Fibroblast of lung (primary cell): Measurements from ENCODE around the gene THRA.

Source experiments
- EZH2 ChIP-seq: IDR thresholded peaks from 2 replicates; pipeline ENCODE4 v1.5.1; 2012; ENCODE audit warnings: low read length, control low read depth, mild to moderate bottlenecking; ENCODE audit errors: missing control alignments
- TF ChIP-seq, protein P1 (sequence below), 2 donors: IDR thresholded peaks in 1 of 2; conservative IDR thresholded peaks in 1 of 2; 1 replicate in 1 of 2; 2 replicates in 1 of 2; pipeline ENCODE4 v1.5.1; 2011 to 2012; ENCODE audit warnings: low read length in 2 of 2, control low read depth in 1 of 2, inconsistent platforms in 1 of 2, low read depth in 1 of 2, mild to moderate bottlenecking in 1 of 2

DNA sequence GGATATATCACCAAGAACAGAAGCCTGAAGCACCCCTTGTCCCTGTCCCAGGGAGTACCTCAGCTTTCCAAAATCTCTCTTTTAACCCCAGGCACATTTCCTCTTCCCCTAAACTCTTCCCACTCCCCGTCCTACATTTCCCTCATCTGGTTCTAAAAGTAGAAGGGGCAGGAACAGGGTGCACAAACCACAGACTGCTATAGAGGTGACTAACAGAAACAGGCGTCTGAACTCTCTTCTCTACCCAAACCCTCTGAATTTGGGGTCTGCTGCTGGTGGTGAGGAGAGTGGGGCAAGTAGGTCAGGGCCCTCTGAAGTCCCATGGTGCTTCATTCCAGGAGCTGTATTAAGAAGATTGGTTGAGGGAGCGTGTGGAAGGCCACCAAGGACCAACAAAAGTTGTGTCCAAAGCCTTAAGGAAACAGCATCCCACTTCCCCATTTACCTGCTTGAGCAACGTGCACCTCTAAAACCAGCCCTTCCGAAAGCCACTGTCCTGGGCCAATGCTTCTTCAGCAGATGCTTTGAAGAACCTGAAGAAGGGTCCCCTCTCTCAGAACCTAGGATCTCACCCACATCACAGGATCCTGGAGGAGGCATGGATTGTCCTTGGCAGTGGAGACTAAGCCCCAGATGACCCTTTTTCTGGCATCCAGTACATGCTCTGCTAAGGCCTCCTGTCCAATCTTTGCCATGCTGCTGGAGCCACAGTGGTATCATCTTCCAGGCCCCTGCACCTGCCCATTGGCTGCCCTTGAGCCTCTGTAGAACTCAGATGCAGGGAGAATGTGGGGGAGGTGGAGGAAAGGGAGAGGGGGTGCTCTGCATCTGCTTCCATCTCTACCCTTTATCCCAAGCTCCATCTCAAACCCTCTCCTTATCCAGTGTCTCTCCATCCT lies 43.3 kb downstream of the THRA start:
- TF ChIP-seq, protein P1, sequence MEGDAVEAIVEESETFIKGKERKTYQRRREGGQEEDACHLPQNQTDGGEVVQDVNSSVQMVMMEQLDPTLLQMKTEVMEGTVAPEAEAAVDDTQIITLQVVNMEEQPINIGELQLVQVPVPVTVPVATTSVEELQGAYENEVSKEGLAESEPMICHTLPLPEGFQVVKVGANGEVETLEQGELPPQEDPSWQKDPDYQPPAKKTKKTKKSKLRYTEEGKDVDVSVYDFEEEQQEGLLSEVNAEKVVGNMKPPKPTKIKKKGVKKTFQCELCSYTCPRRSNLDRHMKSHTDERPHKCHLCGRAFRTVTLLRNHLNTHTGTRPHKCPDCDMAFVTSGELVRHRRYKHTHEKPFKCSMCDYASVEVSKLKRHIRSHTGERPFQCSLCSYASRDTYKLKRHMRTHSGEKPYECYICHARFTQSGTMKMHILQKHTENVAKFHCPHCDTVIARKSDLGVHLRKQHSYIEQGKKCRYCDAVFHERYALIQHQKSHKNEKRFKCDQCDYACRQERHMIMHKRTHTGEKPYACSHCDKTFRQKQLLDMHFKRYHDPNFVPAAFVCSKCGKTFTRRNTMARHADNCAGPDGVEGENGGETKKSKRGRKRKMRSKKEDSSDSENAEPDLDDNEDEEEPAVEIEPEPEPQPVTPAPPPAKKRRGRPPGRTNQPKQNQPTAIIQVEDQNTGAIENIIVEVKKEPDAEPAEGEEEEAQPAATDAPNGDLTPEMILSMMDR (conservative IDR thresholded peaks at IDR 0.05 in 1 of 2, IDR thresholded peaks at IDR 0.05 in 1 of 2; ENCODE audit: low read depth in 1 of 2, low read length in 2 of 2), result no peak
- TF ChIP-seq EZH2, result no peak
